BJ (cell line): ENCODE measurements around the gene NPAS3. TPM values are rescaled to one million over a fixed set of nuclear protein-coding genes. Genes with fewer than 3 reads are reported as not detected.

Source experiments
- CTCF ChIA-PET: fragments of 350-600 bp; formaldehyde crosslinking; extraction: SDS; loops from one replicate; lab custom pipeline; 2021; ENCODE audit warnings: antibody characterized with exemption, inconsistent platforms; lab: Yijun Ruan, JAX
- POLR2A ChIA-PET: fragments of 300-600 bp; sonication (Branson Sonifier 250); formaldehyde crosslinking; extraction: SDS; loops from one replicate; lab custom pipeline; 2021; ENCODE audit warnings: antibody characterized with exemption; lab: Charles Lee
- DNase-seq: peaks from one replicate; pipeline ENCODE4 v3.0.0-alpha.2; 2011; ENCODE audit warnings: low read depth
- H3K27me3 ChIP-seq: 2 replicates; pipeline ENCODE4 v1.6.0; 2011; ENCODE audit warnings: low read length; ENCODE audit not compliant: control insufficient read depth, insufficient read depth
- H3K36me3 ChIP-seq: 2 replicates; pipeline ENCODE4 v1.5.1; 2011; ENCODE audit warnings: low read length; ENCODE audit not compliant: control insufficient read depth, insufficient read depth
- H3K4me3 ChIP-seq: 2 replicates; pipeline ENCODE4 v1.5.1; 2011; ENCODE audit warnings: low read depth, mild to moderate bottlenecking, control low read depth, low read length
- CTCF ChIP-seq: IDR thresholded peaks from 2 replicates; pipeline ENCODE4 v1.5.1; 2011; ENCODE audit warnings: low read depth, mild to moderate bottlenecking, control low read depth, inconsistent platforms, low read length, moderate library complexity; ENCODE audit not compliant: insufficient read depth
- polyA plus RNA-seq: library from polyadenylated mRNA; depleted of rRNA; stranded (reverse); fragments of >200 nt; gene quantifications from 2 replicates; pipeline ENCODE4 v1.2.3, GENCODE V29; 2011

Gene NPAS3
- polyA plus RNA-seq, 1 experiment: 0.09 TPM

- DNase-seq: no peak
- TF ChIP-seq CTCF: no peak
- Histone ChIP-seq H3K27me3 (peaks cover 3% of the 10 kb centered on the region), H3K36me3 (no peaks in the 10 kb centered on the region), H3K4me3 (no peak overlapping the region)
- ChIA-PET POLR2A (no interaction called here), CTCF (interaction anchor here (0.9 to 2.4 kb wide), 3 partner anchors 8 to 1215 kb away, joined by 3 to 19 read pairs (median 8); no protein-coding TSS in a partner anchor)
These were observed 852.3 kb downstream of the NPAS3 start for GRCh38 chr14:33790996-33791395.

- no peak for DNase-seq
- H3K4me3 ChIP-seq: no peak overlapping the region
- no peak for TF ChIP-seq CTCF
- POLR2A ChIA-PET: interaction anchor here (0.5 kb wide), 1 partner anchor 12 kb away, joined by 10 read pairs; no protein-coding TSS in a partner anchor
- no peaks in the 10 kb centered on the region for H3K36me3 ChIP-seq
- CTCF ChIA-PET: interaction anchor here (0.6 to 2.4 kb wide), 51 partner anchors 9 to 1216 kb away, joined by 3 to 22 read pairs (median 4); no protein-coding TSS in a partner anchor
- H3K27me3 ChIP-seq: peaks cover 4% of the 10 kb centered on the region; the same call in 1 of the 2 replicates
These were observed 853.5 kb downstream of the NPAS3 start for GRCh38 chr14:33792009-33792719.

GRCh38 chr14:33792720-33793368 lies 854.2 kb downstream of the NPAS3 start:
- ChIA-PET CTCF (interaction anchor here (0.6 to 2.4 kb wide), 55 partner anchors 9 to 1217 kb away, joined by 3 to 22 read pairs (median 4); no protein-coding TSS in a partner anchor), POLR2A (interaction anchor here (0.5 kb wide), 1 partner anchor 11 kb away, joined by 10 read pairs; no protein-coding TSS in a partner anchor)
- no peaks in the 10 kb centered on the region for H3K36me3 ChIP-seq
- peaks cover 4% of the 10 kb centered on the region; the same call in 1 of the 2 replicates for H3K27me3 ChIP-seq
- DNase-seq: peak; percentile 35
- TF ChIP-seq CTCF: peak; percentile 95
- H3K4me3 ChIP-seq: no peak overlapping the region

- no peak for DNase-seq
- POLR2A ChIA-PET: no interaction called here
- H3K4me3 ChIP-seq: no peak overlapping the region
- CTCF ChIA-PET: interaction anchor here (0.6 to 2.4 kb wide), 36 partner anchors 9 to 1217 kb away, joined by 3 to 22 read pairs (median 4); no protein-coding TSS in a partner anchor
- no peaks in the 10 kb centered on the region for H3K36me3 ChIP-seq
- TF ChIP-seq CTCF: no peak
- H3K27me3 ChIP-seq: peaks cover 6% of the 10 kb centered on the region; the same call in 1 of the 2 replicates
These were observed 854.9 kb downstream of the NPAS3 start for GRCh38 chr14:33793398-33794110.
